ENCODE measurements around the gene ARHGAP6. TPM values are rescaled to one million over a fixed set of nuclear protein-coding genes. Genes with fewer than 3 reads are reported as not detected.

ARHGAP6 gene
- polyA plus RNA-seq, 2 of the 4 experiments (the other 2 are of a cell fraction), result 0.04 TPM; not detected in 1

GRCh38 chrX:11293113-11293512, 372.6 kb downstream of the ARHGAP6 start, which contains the start of gene AMELX:
Gene AMELX (plus strand): TSS chrX:11293413. CDS start chrX:11294789, 1,376 bp downstream.
- TF ChIP-seq ZFP36 (IDR thresholded peaks at IDR 0.05; ENCODE audit: borderline replicate concordance, partially characterized antibody) (no peak), E2F6 (IDR thresholded peaks at IDR 0.05; ENCODE audit: borderline replicate concordance, low read depth) (no peak), CTCF (IDR thresholded peaks at IDR 0.05) (no peak), RNF2 (IDR thresholded peaks at IDR 0.05; ENCODE audit: borderline replicate concordance, low read depth) (no peak), RAD21 (conservative IDR thresholded peaks at IDR 0.05 in 1 of 2, IDR thresholded peaks at IDR 0.05 in 1 of 2) (no peak), GATA3 (IDR thresholded peaks at IDR 0.05; ENCODE audit: borderline replicate concordance) (no peak), FOSL2 (IDR thresholded peaks at IDR 0.05) (no peak), FOSL2 (CRISPR knock-in tag; IDR thresholded peaks at IDR 0.05) (no peak), RCOR1 (IDR thresholded peaks at IDR 0.05; ENCODE audit: low read depth, low read length) (no peak), SMC3 (IDR thresholded peaks at IDR 0.05) (no peak)
- Histone ChIP-seq H3K4me3 (no peak within 1 kb of the TSS), H3K4me2 (no peak within 1 kb of the TSS), H3K27ac (no peak within 1 kb of the TSS), H3K4me1 (no peaks in the 10 kb centered on the region), H3K9me3 (no peaks in the 10 kb centered on the region)
- FAIRE-seq (no peak), DNase-seq (ENCODE audit: low read depth in 1 of 2, low spot score in 1 of 2) (no peak), ATAC-seq (no peak)
- POLR2A ChIA-PET, result no interaction called here
- CTCF ChIA-PET, result no interaction called here
- WGBS (ENCODE audit: missing lambda C conversion rate), result 20% methylated on average over 2 of the region's 2 CpGs

GRCh38 chrX:11290416-11291102, 375.2 kb downstream of the ARHGAP6 start:
- Histone ChIP-seq H3K4me1 (no peaks in the 10 kb centered on the region), H3K9me3 (no peaks in the 10 kb centered on the region), H3K27ac (no peak overlapping the region), H3K4me3 (no peak overlapping the region), H3K4me2 (no peak overlapping the region)
- 30% methylated on average over 8 of the region's 8 CpGs for WGBS (ENCODE audit: missing lambda C conversion rate)
- POLR2A ChIA-PET, result no interaction called here
- DNase-seq (ENCODE audit: low read depth in 1 of 2, low spot score in 1 of 2) (no peak), FAIRE-seq (no peak), ATAC-seq (no peak)
- TF ChIP-seq ZSCAN20 (CRISPR knock-in tag; IDR thresholded peaks at IDR 0.05) (no peak), TP53 (CRISPR knock-in tag; IDR thresholded peaks at IDR 0.05) (no peak), NR3C1 (IDR thresholded peaks at IDR 0.05) (no peak), RAD21 (conservative IDR thresholded peaks at IDR 0.05 in 1 of 2, IDR thresholded peaks at IDR 0.05 in 1 of 2) (no peak), PHF8 (IDR thresholded peaks at IDR 0.05; ENCODE audit: borderline replicate concordance, low read depth) (no peak), ZFP36 (IDR thresholded peaks at IDR 0.05; ENCODE audit: borderline replicate concordance, partially characterized antibody) (no peak), REST (IDR thresholded peaks at IDR 0.05) (no peak), TFCP2L1 (CRISPR knock-in tag; IDR thresholded peaks at IDR 0.05) (no peak), ZC3H11A (IDR thresholded peaks at IDR 0.05) (no peak), ESRRA (IDR thresholded peaks at IDR 0.05; ENCODE audit: borderline replicate concordance, low read length) (no peak)
- CTCF ChIA-PET, result interaction anchor here (0.5 kb wide), 1 partner anchor 28 kb away, joined by 3 read pairs; no protein-coding TSS in a partner anchor

Measured in A549 (cell line).